ENCODE results near the gene NFYC. TPM values are rescaled to one million over a fixed set of nuclear protein-coding genes. Genes with fewer than 3 reads are reported as not detected.

Gene NFYC

GRCh38 chr1:40808909-40809308, 117.4 kb downstream of the NFYC start:
- H3K9ac ChIP-seq (ENCODE audit: low read depth, low read length), result no peak overlapping the region
- peaks cover 68% of the 10 kb centered on the region for H3K27me3 ChIP-seq (ENCODE audit: control insufficient read depth, insufficient read depth, low read length)
- H3K36me3 ChIP-seq (ENCODE audit: insufficient read depth, low read length), result no peaks in the 10 kb centered on the region
- H3K4me2 ChIP-seq (ENCODE audit: low read length), result no peak overlapping the region
- no peak overlapping the region for H3K4me3 ChIP-seq (ENCODE audit: low read length)
- H3K9me3 ChIP-seq (replicated peaks; ENCODE audit: low read length), result no peaks in the 10 kb centered on the region
- peaks cover 4% of the 10 kb centered on the region for H3K4me1 ChIP-seq (ENCODE audit: control insufficient read depth, insufficient read depth, low read length)

GRCh38 chr1:40810927-40811326, 119.4 kb downstream of the NFYC start:
- no peaks in the 10 kb centered on the region for H3K36me3 ChIP-seq (ENCODE audit: insufficient read depth, low read length)
- H3K4me2 ChIP-seq (ENCODE audit: low read length), result no peak overlapping the region
- peaks cover 4% of the 10 kb centered on the region for H3K4me1 ChIP-seq (ENCODE audit: control insufficient read depth, insufficient read depth, low read length)
- peaks cover 70% of the 10 kb centered on the region for H3K27me3 ChIP-seq (ENCODE audit: control insufficient read depth, insufficient read depth, low read length)
- no peaks in the 10 kb centered on the region for H3K9me3 ChIP-seq (replicated peaks; ENCODE audit: low read length)
- H3K4me3 ChIP-seq (ENCODE audit: low read length), result no peak overlapping the region
- H3K9ac ChIP-seq (ENCODE audit: low read depth, low read length), result no peak overlapping the region

- no peak overlapping the region for H3K9ac ChIP-seq (ENCODE audit: low read depth, low read length)
- H3K4me3 ChIP-seq (ENCODE audit: low read length), result no peak overlapping the region
- H3K27me3 ChIP-seq (ENCODE audit: control insufficient read depth, insufficient read depth, low read length), result peaks cover 42% of the 10 kb centered on the region
- H3K9me3 ChIP-seq (replicated peaks; ENCODE audit: low read length), result no peaks in the 10 kb centered on the region
- no peaks in the 10 kb centered on the region for H3K36me3 ChIP-seq (ENCODE audit: insufficient read depth, low read length)
- H3K4me1 ChIP-seq (ENCODE audit: control insufficient read depth, insufficient read depth, low read length), result no peaks in the 10 kb centered on the region
- H3K4me2 ChIP-seq (ENCODE audit: low read length), result no peak overlapping the region
Measured at GRCh38 chr1:40815420-40815819, 123.9 kb downstream of the NFYC start.

- no peak overlapping the region for H3K4me2 ChIP-seq (ENCODE audit: low read length)
- H3K27me3 ChIP-seq (ENCODE audit: control insufficient read depth, insufficient read depth, low read length), result peaks cover 18% of the 10 kb centered on the region
- H3K9me3 ChIP-seq (replicated peaks; ENCODE audit: low read length), result no peaks in the 10 kb centered on the region
- H3K4me3 ChIP-seq (ENCODE audit: low read length), result no peak overlapping the region
- H3K9ac ChIP-seq (ENCODE audit: low read depth, low read length), result no peak overlapping the region
- H3K4me1 ChIP-seq (ENCODE audit: control insufficient read depth, insufficient read depth, low read length), result peaks cover 8% of the 10 kb centered on the region
- no peaks in the 10 kb centered on the region for H3K36me3 ChIP-seq (ENCODE audit: insufficient read depth, low read length)
Measured at GRCh38 chr1:40817791-40818263, 126.3 kb downstream of the NFYC start.

- peaks cover 8% of the 10 kb centered on the region for H3K4me1 ChIP-seq (ENCODE audit: control insufficient read depth, insufficient read depth, low read length)
- no peak overlapping the region for H3K9ac ChIP-seq (ENCODE audit: low read depth, low read length)
- no peak overlapping the region for H3K4me2 ChIP-seq (ENCODE audit: low read length)
- peaks cover 12% of the 10 kb centered on the region for H3K27me3 ChIP-seq (ENCODE audit: control insufficient read depth, insufficient read depth, low read length)
- no peaks in the 10 kb centered on the region for H3K36me3 ChIP-seq (ENCODE audit: insufficient read depth, low read length)
- no peak overlapping the region for H3K4me3 ChIP-seq (ENCODE audit: low read length)
- no peaks in the 10 kb centered on the region for H3K9me3 ChIP-seq (replicated peaks; ENCODE audit: low read length)
Measured at GRCh38 chr1:40818264-40818961, 126.9 kb downstream of the NFYC start.

- H3K4me3 ChIP-seq (ENCODE audit: low read length), result no peak overlapping the region
Measured at GRCh38 chr1:40819101-40819500, 127.6 kb downstream of the NFYC start.

GRCh38 chr1:40820251-40820797, 128.8 kb downstream of the NFYC start:
- Histone ChIP-seq H3K9ac (ENCODE audit: low read depth, low read length) (no peak overlapping the region), H3K27me3 (ENCODE audit: control insufficient read depth, insufficient read depth, low read length) (peaks cover 10% of the 10 kb centered on the region), H3K4me1 (ENCODE audit: control insufficient read depth, insufficient read depth, low read length) (peaks cover 18% of the 10 kb centered on the region), H3K4me2 (ENCODE audit: low read length) (no peak overlapping the region), H3K36me3 (ENCODE audit: insufficient read depth, low read length) (no peaks in the 10 kb centered on the region), H3K9me3 (replicated peaks; ENCODE audit: low read length) (no peaks in the 10 kb centered on the region), H3K4me3 (ENCODE audit: low read length) (no peak overlapping the region)

More at GRCh38 chr1:40819101-40819500, 127.6 kb downstream of the NFYC start:
- Histone ChIP-seq H3K9ac (ENCODE audit: low read depth, low read length) (no peak overlapping the region), H3K27me3 (ENCODE audit: control insufficient read depth, insufficient read depth, low read length) (peaks cover 12% of the 10 kb centered on the region), H3K36me3 (ENCODE audit: insufficient read depth, low read length) (no peaks in the 10 kb centered on the region), H3K4me1 (ENCODE audit: control insufficient read depth, insufficient read depth, low read length) (peaks cover 8% of the 10 kb centered on the region), H3K4me2 (ENCODE audit: low read length) (no peak overlapping the region), H3K9me3 (replicated peaks; ENCODE audit: low read length) (no peaks in the 10 kb centered on the region)

Small RNAs within 50 kb of the gene (small RNA-seq; reads per million reads assigned to genes)
- gene MIR30C1 (2.9 reads per million, percentile 76 among the genes with 10 or more reads in this experiment), gene MIR30E (1,031 reads per million, percentile 99 among the genes with 10 or more reads in this experiment), gene RN7SL326P (not detected)
